NCI-H345 treated with DMSO at 0.1 percent for 48 hours (cell line): Measurements from ENCODE around the gene FGF19.

ENCODE experiments used
- DNase-seq: peaks from one replicate; lab custom pipeline; 2025; ENCODE audit not compliant: unreplicated experiment; lab: John Stamatoyannopoulos, UW

The FGF19 gene

DNA sequence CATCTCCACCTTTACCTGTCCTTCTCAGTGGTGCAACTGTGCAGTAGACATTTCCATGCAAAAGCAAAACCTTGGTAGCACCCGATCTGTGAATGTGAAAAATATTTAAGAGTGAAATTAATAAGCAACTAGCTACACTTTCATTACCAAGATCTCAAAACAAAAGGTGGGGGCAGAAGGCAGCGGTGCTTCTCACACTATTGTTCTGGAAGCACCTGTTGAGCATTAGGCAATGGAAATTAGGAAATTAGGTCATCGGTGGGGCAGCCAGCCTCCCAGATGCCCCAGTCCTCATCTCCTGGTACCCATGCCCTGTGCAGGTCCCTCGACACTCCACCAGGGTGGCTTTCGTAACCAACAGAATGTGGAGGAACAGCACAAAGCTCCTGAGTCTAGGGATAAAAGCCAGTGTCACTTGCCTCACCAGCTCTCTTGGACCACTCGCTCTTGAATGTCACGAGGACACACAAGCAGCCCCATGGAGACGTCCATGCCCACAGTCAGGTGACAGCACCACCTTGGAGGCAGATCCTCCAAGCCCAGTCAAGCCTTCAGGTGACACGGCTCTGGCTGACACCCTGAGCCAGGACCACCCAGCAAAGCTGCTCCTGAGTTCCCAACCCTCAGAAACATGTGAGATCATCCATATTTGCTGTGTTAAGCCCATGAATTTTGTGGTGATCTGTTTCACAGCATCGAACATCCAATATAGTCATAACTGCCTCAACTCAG is 31.9 kb downstream of the FGF19 start:
- no peak for DNase-seq

DNA sequence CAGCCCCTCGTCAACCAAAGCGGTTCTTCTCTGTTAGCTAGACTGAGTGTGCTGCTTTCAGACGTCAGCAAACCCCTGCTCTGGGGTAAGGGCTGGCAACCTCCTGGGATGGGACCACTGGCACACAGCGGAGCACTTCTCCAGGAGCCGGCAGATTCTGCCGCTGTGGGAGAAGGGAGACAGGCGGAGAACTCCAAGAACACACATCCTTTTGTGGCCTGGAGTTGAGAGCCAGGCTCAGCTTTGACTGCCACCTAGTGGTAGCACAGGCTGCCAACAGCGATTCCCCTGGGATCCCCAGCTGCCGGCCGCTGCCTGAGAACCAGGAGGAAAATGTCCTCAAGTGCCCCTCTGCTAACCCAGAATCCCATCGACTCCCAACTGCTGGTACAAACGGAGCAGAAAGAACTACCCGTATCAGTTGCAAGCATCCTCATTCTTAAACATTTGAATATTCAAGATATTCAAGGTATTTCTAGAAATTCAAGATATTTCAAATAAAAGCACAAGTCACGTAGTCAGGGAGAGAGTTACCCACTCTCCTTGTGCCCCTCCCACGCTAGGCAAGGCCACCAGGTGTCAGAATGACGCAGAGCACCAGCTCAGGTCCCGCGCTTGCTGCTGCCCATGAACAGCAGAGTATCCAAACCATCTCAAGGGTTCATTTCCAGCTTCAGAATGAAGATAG is 33.5 kb downstream of the FGF19 start:
- DNase-seq: peak; percentile 46

DNA sequence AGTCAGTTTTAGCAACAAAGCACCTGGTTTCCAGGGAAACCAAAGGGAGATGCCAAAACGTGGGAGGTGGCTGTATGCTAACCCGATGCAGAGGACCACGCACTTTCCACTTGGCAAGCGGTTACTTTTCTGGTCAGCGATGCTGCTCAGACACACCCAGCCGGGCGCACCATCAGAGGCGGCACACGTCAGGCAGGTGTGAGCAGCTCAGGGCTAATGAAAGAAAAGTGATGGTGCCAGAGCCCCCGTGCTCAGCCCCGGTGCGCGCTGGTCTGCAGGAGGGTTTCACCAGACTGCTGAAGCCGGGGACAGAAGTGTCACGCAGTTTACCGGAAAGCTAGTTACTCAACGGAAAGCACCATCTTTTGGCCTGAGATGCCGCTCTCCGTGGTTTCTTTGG is 34.3 kb downstream of the FGF19 start:
- no peak for DNase-seq

DNA sequence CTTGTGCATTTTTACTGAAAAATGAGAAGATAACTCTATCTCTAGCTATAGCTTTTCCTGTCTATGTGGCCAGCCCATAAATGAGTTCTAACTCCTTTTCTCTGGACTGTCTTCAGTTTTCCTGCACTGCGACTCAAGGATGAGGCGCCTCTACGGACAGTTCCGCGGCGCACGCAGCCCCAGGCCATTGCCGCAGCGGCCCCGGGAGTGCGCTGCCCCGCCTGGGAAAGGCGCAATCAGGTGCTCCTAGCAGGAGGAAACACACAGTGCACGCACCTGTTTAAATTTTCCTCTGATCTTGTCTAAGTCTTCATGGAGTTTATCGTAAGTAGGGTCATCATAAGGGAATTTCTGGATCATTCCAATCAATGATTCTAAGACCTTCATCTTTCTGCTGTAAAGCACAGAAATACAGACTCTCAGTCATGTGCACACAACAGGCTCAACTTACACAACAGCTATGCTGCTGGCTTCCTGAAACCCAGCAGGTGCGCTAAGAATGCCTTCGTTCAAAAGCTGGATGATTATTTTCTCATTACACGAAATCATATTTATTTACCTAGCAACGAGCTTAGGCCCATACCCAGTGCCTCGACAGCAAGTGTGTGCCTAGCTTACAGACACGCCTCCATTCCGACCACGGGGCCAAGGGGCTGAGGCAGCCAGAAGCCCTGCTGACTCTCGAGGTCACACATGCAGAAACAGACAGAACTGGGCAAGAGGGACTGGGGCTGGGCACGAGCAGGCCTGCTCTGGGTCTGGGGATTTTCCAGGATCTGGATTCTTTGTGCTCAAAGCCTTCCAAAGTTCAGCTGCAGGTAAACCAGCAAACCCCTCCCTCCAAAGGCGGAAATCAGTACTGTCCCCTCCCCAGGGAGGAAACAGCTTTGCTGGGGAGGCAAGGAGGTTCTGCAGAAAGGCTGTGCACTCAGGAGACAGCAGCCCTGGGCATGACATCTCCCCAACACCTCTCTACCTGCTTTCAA is 35.9 kb downstream of the FGF19 start:
- DNase-seq: no peak

DNA sequence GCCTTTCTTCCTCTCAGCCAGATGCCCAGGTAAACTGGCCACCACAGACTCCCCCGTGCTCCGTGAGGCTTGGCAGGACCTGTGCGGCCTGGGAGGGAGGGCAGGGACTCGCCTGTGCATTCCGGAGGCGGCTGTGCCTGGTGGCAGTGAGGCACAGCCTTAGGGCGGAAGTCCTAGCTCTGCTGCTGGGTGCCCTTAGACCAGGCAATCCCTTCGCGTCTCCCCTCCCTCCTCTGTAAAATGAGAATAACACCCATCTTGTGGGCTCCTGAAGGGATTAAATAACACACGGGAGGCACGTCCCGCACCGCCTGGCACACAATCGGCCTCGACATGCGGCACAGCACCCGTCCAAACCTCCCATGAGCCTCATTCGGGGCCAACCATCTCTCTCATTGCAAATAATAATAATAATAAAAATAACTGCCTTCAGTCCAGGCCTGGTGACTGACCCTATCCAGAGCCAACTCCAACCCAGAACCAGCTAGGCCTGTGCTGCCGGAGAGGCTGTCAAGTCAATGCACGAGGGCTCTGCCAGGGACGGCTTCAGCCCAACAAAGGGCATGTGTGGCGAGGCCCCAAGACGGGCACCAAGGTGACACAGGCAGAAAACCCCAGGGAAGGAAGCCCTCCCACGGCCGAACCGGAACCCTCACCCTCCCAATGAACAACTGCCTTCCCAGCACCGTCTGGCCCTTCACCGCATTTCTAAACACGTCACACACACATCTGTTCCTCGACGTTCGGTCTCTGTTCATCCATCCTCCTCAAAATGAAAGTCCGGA is 36.9 kb downstream of the FGF19 start:
- no peak for DNase-seq

DNA sequence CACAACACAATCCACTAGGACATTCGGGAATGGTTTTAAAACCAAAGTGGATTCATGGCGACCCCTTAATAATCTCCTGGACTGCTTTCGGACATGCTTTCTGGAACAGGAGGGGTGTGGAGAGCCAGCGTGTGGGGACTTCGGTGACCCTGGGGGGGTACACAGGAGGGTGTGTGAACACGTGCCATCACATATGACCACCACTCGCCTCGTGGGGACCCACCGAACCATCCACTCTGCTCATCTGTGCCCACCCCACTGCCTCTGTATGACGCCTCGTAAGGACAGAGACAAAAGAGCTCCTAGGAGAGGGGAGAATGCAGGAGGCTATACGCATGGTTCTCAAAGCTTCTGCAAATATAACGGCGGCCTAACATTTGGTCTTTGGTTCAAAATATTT is 37.6 kb downstream of the FGF19 start:
- DNase-seq: no peak

DNA sequence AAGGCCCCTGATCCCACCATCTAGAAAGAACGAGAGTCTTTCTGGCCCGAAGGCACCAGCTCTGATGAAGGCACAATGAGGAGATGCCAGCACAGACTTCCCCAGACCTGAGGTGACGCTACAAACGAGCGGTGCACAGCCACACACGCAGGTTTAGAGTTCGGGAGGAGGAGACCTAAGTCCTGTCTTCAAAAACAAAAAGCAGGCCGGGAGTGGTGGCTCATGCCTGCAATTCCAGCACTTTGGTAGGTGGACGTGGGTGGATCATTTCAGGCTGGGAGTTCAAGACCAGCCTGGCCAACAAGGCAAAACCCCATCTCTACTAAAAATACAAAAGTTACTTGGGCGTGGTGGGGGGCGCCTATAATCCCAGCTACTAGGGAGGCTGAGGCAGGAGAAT is 38.2 kb downstream of the FGF19 start:
- no peak for DNase-seq

DNA sequence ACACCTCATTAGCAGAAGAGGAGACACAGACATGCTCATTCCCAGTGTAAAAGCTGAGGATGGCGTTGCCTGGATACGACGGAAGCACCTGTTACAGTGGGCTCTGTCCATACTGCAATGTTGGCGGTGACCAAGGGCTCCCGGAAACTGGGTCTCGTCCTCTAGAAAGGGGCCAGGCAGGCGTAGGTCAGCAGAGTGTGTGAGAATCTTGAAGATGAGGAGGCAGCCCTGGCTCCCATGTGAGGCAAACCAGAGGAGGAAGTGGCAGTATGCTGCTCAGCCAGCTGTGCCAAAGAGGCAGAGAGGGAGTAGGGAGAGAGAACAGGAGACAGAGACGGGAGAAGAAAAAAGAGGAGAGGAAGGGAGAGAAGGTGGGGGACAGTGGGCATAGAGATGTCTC is 38.9 kb downstream of the FGF19 start:
- no peak for DNase-seq

DNA sequence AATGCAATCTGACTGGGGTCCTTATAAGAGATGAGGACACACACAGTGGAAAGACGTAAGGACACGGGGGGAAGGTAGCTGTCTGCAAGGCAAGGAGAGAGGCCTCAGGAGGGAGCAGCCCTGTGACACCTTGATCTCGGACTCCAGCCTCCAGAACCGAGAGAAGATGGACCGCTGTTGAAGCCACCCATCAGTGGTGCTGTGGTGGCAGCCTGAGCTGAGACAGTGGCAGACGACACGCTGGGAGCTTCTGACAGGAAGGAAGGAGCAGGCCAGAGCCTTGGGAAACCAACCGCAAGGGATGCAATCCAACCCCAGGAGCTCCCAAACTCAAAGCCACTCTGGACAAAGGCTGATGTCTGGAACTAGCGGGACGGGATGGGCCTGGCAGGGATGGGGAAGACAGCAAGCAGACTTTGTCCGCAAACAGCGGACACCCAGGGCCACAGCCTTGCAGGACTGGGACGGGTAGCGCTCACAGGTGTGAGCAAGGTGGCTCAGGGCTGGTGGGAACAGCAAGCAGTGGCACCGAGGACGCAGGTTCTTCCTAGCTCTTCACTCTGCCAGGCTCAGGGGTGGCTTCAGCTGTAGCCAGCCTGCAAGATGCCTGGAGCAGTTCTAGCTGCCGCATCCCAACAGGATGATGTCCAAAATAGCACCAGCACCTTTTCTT is 39.6 kb downstream of the FGF19 start:
- DNase-seq: no peak

DNA sequence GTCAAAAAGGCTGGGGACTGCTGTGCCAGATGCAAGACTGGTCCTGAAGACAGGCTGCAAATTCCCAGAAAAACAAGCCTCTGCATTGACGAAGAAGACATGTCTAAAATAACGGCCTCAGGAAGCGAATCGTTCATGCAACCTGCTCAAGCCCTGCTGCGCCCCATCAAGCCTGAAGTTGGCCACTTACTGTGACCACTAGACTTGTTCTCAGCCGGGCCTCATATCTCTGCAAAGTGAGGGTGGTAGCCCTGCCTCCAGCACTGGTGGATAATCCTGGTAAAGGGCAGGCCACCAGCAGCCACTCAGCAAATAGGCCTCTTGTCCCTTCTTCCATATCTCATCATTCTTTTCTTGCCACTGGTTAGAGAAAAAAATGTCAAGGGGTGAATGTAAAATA is 40.5 kb downstream of the FGF19 start:
- no peak for DNase-seq

DNA sequence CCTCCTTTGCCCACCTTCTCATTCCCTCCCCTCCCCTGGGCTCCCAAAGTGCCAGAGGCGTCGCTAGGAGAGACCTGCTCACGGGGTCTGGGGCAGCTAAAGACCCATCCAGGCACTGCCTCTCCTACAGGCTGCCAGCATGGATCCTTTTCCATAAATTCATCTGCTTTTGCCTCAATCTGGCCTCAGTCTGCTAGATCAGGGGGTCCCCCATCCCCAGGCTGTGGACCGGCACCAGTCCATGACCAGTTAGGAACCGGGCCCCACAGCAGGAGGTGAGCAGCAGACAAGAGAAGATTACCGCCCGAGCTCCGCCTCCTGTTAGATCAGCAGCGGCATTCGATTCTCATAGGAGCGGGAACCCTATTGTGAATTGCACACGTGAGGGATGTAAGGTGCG is 41.0 kb downstream of the FGF19 start:
- no peak for DNase-seq

DNA sequence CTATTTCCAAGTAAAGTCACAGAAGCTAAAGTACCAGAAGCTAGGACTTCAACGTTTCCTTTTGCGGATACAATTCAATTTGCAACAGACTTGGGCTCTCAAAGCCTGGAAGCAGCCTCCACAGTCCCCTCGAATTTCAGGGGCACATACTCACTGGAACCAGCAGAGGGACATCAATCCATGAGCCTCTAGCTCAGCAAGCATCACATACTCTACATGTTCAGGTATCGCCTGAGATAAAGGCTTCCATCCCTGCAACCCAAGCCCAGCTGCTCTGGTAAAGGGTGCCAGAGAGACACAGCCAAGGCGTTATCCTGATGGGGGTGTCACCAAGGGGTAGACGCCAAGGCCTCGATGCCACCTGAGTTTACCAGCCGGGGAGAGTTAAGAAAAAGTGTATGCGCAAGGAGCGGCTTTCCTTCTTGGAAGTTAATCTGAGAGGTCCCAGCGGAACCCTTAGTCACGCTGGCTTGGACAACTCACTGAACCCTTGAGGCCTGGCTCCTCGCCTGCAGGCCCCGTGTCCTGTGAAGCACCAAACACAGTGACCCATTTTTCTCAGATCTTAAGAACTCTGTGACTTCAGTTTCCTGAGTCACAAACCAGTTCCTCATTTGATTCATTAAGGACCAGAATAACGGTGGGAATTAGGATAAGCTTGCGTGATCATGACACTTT is 41.7 kb downstream of the FGF19 start:
- DNase-seq: no peak

DNA sequence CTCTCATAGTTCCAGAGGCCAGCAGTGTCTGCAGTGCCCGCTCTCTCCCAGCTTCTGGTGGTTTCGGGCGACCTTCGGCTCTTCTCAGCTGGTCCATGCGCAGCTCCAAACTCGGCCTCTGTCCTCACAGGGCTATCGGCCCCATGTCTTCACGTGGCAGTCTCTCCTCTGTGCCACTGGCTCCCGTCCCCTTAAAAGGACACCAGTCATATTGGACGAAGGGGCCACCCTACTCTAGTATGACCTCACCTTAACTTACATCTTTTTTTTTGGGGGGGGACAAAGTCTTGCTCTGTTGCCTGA is 42.5 kb downstream of the FGF19 start:
- no peak for DNase-seq

DNA sequence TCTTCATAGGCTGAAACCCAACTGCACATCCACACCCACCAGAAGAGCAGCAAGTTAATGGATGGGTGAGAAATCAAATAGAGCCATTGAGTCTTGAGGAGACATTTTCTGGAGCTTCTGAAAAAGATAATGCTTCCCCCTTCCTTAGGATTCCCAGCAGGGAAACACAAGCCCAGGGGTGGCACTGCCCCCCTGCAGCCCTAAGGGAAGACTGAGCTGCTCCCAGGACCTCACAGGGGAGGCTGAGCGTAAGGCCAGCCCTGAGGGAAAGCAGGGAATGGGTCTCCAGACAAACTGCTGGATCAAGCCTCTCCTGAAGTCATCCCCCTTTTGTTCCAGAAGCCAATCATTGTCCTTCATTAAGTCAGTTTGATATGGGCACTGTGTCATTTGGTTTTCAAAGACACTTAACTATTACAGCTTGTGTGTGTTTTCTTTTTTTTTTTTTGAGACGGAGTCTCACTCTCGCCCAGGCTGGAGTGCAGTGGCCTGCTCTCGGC is 43.8 kb downstream of the FGF19 start:
- DNase-seq: no peak

DNA sequence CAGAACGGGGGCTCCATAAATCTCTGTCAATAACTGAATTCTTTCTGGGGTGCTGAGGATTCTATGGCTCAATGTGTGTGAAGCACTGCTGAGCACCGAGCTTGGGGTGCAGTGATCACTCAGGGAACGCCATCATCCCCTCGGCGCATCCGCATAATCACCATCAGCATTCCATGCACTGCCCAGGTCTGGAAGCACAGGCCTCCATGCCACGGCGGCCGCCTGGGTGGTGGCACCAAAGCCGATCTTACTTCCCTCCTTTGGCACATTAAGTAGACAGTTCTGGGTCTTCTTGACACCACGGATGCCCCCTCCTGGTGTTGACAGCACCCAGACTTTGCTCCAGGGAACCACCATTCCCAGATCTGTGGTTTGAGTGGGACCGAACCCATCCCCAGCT is 44.2 kb downstream of the FGF19 start:
- no peak for DNase-seq

DNA sequence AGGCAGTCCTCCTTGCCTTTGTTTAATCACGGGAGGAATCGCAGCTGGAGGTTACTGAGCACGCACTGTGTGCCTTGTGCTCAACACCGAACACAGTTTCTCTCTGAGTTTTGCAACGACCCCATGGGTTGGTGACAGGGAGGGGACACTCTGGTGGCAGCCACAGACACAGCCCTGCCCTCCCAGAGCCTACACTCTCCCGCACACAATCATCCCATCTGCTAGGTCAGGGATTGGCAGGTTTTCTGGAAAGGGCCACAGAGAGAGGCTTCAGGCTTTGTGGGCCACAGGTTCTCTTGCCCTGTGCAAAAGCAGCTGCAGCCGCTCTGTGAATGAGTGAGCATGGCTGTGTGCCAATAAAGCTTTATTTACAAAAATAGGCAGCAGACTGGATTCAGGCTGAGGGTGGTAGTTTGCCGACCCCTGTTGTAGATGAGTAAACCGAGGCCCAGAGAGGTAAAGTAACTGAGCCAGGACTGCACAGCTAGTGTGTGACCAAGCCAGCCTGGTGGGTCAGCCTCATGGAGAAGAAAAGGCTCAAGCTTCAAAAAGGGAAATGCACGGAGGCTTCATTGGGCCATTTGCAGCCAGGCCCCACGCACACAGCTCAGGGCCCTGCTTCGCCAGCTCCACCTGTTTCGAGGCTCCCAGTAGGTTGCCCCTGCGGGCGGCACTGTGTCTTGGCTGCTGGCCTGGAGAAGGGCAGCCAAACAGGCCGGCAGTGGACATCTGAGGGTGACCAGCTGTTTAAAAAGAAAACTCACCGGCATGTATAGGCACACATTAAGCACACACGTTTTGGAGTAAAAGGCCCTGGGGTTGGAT is 45.0 kb downstream of the FGF19 start:
- no peak for DNase-seq

DNA sequence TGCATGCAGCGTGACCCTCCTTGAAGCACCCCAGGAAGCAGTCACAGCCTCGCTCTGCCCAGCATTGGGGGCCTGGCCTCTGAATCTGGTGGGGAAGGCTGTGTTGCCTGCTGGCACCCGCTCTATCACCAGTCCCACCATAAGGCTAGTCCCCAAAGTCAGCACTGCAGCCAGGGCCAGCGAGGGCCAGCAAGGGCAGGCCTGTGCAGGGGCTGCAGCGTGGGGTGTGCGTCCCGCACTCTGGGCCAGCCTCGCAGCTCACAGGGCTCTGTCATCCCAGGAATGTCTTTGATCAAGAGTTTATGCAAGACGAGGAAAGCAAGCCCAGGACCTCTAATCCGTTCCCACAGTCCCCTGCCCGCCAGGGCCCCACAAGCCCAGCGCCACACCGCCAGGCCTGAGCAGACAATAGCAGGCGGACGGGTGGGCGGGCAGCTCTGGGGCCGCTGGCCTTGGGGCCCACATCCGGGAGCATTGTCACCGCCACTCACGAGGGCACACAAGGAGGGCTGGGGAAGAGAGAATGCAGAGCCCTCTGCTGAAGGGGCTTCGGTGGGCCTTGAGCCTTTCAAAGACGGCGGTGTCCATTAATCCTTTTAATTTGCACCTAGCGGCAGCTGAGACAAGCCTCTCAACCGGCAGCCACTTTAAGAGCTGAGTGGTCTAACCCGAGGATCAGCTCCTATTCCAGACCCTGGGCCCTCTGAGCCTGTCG is 45.8 kb downstream of the FGF19 start:
- no peak for DNase-seq

DNA sequence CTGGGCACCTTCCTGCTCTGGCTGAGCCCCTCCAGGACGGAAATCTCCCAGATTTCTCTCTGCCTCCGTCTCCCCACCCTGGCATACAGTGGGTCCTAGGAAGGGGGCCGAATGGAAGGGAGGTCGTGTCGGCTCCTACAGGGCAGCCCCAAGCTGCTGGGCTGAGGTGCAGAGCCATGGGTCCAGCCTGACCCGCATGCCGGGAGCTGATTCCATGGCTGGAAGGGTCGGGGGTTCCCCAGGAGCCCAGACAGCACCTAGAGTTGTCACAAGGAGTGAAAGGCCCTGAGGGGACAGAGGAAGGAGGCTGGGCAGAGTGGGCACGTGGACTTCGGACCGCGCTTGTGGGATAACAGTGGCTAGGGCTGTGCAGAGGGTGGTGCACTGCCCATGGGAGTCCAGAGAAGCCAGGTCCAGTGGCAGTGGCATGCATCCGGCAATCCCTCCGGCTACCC is 46.3 kb downstream of the FGF19 start:
- DNase-seq: no peak
